SK-MEL-5 (cell line): ENCODE measurements around the gene CDK6. TPM values are rescaled to one million over a fixed set of nuclear protein-coding genes. Genes with fewer than 3 reads are reported as not detected.

ENCODE experiments used
- DNase-seq: peaks from one replicate; pipeline ENCODE4 v3.0.0-alpha.2; 2016; ENCODE audit warnings: low read depth, low spot score
- in situ Hi-C: cut with HindIII; loops from 2 replicates; pipeline ENCODE4 v1.10.0; 2016; ENCODE audit warnings: low sequenced_read_pairs, high pct_unique_total_duplicates, low pct_unique_long_range_greater_than_20kb
- total RNA-seq: library from RNA; depleted of rRNA; stranded (reverse); fragments of >200 nt; shearing (Covaris generic); gene quantifications from 2 replicates; pipeline ENCODE4 v1.2.3, GENCODE V29; 2014

CDK6 gene
- total RNA-seq, 1 experiment from 2014 or later, result 26.9 TPM

DNA sequence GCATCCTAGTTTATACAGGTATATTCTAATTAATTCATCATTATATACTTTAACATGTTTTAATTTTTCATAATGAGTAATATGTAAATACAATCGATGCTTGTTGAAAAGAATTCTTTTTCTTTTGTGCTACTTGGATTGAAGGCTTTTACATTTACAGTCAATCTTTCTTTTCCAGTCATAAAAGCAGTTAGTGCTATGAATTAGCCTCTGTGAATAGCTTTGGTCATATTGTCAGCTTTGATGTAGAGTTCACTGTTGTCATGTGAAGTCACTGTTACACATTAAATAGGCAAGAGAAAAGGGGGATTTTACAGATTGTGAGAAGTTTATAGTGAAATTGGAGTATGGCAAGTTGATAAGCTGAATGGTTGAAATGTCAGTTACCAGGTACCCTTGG is 142.9 kb downstream of the CDK6 start:
- in situ Hi-C loops, result no loop called here
- no peak for DNase-seq

GRCh38 chr7:92691578-92691977 is 144.8 kb downstream of the CDK6 start:
- DNase-seq, result peak; percentile 89
- in situ Hi-C loops, result no loop called here

- in situ Hi-C loops, result no loop called here
Observed at GRCh38 chr7:92685136-92686042, 151.0 kb downstream of the CDK6 start.

DNA sequence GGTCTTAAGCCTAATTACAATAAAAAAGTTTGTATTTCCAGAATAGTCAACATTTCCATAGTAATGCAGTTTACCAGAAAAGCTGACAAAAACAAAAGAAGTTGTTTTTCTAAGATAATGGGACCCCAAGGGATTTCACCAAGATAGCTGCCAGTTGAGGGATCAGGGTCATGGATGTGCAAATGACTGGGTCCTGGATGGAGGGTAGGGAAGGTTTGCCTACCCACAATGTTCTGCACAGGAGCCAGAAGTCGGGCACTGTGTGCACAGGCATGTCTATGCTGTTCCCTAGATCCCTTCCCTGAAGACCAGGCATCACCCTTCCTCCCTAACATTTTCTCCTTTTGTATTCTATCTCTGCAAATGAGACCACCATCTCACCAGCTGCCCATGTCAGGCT is 152.1 kb downstream of the CDK6 start:
- in situ Hi-C loops, result no loop called here
- DNase-seq, result no peak

More at GRCh38 chr7:92685136-92686042, 151.0 kb downstream of the CDK6 start:
- no peak for DNase-seq

DNA sequence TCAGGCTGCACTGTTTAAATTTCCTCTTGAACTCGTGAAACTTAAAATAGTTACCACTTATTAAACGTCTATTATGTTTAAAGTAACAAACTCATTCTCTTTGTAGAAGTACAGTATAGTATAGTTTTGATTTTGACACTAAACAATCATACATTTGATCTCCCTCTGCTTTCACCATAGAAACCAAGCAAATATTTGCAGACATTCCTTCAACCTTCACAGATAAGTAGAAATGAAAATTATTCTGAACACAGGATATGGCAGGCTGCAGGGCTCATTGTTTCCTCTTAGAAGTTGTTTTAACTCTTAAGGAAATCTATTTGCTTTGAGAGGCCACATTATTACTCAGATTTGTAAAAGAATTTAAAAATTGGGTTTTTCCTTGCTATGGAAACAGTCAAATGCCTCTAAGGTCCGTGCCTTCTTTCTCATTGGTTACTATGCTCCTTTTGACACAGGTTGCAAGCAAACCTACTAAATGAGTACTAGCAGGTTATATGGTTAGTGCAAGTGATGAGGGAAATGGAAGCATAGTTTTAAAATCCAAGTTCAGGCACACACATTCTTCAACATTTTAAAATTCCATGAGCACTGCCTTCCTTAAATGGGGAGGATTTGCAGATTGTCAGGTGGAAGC is 153.4 kb downstream of the CDK6 start:
- DNase-seq, result no peak
- in situ Hi-C loops, result no loop called here

DNA sequence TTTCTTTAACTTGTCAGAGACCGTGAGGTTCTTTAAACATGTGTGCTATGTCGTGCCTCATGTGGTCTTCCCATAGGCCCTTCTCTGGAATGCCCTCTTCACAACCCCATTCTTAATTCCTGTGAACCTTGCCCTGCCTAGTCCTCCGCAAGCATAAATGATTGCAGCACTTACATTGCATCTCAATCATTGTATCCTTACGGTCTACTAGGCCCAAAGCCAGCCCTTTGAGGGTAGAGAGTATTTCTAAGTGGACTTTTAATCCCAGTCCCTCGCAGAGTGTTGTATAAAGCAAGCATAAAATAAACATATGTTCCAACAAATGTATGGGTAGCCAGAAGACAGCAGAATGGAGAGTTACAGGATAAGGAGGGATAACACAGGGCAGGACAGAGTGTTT is 154.0 kb downstream of the CDK6 start:
- in situ Hi-C loops, result no loop called here
- DNase-seq, result no peak

DNA sequence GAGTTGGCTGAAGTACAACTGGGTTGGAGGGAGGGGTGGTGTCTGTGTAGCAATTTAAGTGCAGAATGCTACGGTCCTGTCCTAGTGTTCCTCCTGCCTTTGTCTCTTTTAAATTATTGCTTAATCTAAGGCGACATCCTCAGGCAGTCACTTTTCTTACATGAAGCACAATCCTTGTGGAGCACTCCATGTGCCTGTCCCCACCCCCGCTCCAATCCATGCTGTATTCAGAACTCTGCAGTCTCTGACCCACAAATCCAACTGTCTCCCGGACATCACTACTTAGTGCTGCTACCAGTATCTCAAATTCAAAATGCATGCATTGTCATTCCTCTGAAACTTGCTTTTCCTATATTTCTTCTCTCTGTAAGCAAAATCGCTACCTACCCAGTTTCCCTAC is 154.7 kb downstream of the CDK6 start:
- no peak for DNase-seq
- in situ Hi-C loops, result no loop called here

DNA sequence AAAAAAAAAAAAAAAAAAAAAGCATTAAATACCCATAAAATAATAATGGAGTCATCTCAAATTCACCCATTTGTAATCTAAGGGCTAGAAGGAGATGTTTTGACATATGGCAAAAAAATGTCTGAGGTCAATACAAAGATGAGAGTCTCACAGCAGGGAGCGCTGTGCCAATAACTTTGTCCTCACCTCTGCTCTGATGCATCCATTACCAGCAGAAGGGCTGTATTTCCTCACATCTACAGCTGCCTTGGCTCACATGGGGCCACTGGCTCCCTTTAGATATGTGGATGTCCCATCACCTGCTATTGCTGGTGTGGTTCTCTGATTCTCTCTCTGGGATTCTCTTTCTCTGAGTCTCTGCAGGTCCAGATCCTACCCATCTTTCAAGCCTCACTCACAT is 155.9 kb downstream of the CDK6 start:
- DNase-seq, result no peak
- in situ Hi-C loops, result no loop called here

GRCh38 chr7:92678291-92678920 is 158.0 kb downstream of the CDK6 start:
- in situ Hi-C loops, result no loop called here
- DNase-seq, result no peak

DNA sequence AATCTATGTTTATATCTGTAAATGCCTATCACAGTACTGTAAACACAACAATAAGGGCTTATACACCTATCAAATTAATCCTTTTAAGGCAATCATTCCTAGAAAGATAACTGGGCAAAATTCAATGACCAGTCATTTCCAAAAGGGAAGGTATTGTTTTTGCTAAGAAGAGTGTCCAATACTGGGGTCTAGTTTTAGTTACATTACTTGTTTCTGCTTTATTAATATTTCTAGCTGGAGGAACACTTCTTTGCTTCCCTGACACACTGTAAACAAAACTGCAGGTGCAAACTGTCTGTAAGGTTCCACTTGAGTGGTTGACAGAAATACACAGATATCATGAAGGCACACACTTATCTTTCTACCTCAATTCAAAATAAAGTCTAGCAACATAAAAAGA is 162.0 kb downstream of the CDK6 start:
- in situ Hi-C loops, result no loop called here

DNA sequence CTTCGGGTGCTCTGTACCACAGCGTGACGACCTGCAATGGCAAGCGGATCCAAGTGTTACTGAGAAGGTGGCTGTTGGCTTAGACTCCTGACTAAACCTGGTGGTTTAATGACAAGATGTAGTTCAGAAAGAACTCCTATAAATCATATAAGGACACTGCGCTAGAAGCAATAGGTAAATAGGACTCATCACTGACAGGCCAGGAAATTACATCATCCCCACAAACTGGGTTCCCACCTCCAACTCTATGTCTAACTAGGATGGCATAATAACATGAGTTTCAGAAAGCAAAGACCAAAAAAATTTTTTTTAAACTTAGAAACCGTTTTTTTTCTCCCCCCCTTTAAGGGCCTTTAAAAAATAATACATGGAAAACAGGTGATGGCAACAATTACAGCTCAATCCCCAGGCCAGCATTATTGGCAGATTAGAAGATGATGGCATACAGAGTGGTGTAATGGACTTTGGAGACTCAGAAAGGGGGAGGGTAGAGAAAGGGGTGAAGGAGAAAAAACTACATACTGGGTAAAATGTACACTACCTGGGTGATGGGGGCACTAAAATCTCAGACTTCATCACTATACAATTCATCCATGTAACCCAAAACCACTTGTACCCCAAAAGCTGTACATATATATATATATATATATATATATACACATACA is 164.7 kb downstream of the CDK6 start:
- DNase-seq, result no peak
- in situ Hi-C loops, result no loop called here

More for the DNA sequence above, 162.0 kb downstream of the CDK6 start:
- no peak for DNase-seq

- in situ Hi-C loops, result no loop called here
- no peak for DNase-seq
Observed at GRCh38 chr7:92670204-92670851, 166.0 kb downstream of the CDK6 start.

DNA sequence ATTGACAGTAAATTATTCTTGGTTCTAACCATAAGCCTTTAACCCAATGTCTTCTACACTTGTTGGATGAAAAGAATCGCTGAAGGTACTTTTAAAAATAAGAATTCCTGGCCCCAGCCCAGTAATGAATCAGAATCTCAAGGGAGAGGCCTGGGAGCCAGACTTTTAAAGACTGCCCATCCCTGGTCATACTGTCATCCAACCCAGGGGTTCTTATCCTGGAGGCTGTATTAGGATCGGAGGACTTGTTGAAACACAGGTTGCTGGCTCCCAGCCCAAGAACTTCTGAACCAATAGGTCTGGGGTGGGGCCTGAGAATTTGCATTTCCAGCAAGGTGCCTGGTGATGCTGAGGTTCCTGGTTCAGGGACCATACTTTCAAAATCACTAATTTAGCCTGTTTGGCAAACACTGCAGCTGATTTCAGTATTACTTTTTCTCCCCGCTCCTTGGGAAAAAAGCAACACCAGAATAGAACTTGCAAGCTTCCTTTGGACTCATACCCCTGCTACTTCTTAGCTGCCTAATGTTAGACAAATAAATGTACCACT is 166.7 kb downstream of the CDK6 start:
- in situ Hi-C loops, result no loop called here
- no peak for DNase-seq

GRCh38 chr7:92668564-92668963 is 167.8 kb downstream of the CDK6 start:
- DNase-seq, result no peak
- in situ Hi-C loops, result no loop called here

DNA sequence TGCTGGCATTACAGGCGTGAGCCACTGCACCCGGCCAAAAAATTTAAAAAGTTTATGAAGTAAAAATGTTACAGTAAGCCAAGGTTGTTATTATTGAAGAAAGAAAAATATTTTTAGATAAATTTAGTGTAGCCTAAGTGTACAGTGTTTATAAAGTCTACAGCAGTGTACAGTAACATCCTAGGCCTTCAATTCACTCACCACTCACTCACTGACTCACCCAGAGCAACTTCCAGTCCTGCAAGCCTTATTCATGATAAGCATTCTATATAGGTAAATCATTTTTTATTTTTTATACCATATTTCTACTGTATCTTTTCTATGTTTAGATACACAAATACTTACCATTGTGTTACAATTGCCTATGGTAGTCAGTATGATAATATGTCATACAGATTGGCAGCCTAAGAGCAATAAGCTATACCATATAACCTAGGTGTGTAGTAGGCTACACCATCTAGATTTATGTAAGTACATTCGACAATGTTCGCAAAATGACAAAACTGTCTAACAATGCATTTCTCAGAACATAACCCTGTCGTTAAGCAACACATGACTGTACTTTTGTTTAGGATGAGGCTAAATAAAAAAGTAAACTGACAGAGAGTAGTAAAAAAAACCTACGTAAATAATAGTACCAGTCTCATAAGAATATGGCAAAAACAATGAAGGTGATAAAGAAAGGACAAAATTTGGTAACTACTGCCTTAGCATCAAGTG is 168.4 kb downstream of the CDK6 start:
- in situ Hi-C loops, result no loop called here
- no peak for DNase-seq

GRCh38 chr7:92665926-92666325 is 170.4 kb downstream of the CDK6 start:
- in situ Hi-C loops, result no loop called here
- no peak for DNase-seq

- in situ Hi-C loops, result no loop called here
- no peak for DNase-seq
Observed at GRCh38 chr7:92661651-92662050, 174.7 kb downstream of the CDK6 start.
